Breast epithelium (tissue), 3 donors: ENCODE results near the gene ANKH.

Experiments used
- POLR2AphosphoS5 ChIP-seq, 3 donors: sonication (generic); formaldehyde crosslinking; IDR thresholded peaks; one replicate each; pipeline ENCODE4 v1.6.1; 2017; ENCODE audit warnings: antibody characterized with exemption in 3 of 3
- TF ChIP-seq, protein P1 (sequence below), 3 donors: fragments of 450-650 bp; IDR thresholded peaks; one replicate each; pipeline ENCODE4 v1.5.1; 2016 to 2017; ENCODE audit warnings: antibody characterized with exemption in 3 of 3, mild to moderate bottlenecking in 3 of 3, moderate library complexity in 3 of 3

- TF ChIP-seq, protein P1, sequence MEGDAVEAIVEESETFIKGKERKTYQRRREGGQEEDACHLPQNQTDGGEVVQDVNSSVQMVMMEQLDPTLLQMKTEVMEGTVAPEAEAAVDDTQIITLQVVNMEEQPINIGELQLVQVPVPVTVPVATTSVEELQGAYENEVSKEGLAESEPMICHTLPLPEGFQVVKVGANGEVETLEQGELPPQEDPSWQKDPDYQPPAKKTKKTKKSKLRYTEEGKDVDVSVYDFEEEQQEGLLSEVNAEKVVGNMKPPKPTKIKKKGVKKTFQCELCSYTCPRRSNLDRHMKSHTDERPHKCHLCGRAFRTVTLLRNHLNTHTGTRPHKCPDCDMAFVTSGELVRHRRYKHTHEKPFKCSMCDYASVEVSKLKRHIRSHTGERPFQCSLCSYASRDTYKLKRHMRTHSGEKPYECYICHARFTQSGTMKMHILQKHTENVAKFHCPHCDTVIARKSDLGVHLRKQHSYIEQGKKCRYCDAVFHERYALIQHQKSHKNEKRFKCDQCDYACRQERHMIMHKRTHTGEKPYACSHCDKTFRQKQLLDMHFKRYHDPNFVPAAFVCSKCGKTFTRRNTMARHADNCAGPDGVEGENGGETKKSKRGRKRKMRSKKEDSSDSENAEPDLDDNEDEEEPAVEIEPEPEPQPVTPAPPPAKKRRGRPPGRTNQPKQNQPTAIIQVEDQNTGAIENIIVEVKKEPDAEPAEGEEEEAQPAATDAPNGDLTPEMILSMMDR (IDR thresholded peaks at IDR 0.05): no peak
- no peak for TF ChIP-seq POLR2AphosphoS5 (IDR thresholded peaks at IDR 0.05)
Measured at GRCh38 chr5:14663734-14664269, 207.8 kb downstream of the ANKH start.
